Stimulated activated CD8-positive, alpha-beta memory T cell treated with anti-CD3 and anti-CD28 coated beads, Interleukin-2, amount 100 ng/mL, for 1 hour (primary cell): Measurements from ENCODE around the gene VOPP1.
A peak's percentile ranks its signal among the peaks of the same experiment; 100 is the strongest.

Source experiments
- DNase-seq, 2 donors: peaks; one replicate each; pipeline ENCODE4 v3.0.0-alpha.2; 2020; ENCODE audit warnings: low read depth in 2 of 2

The VOPP1 gene

GRCh38 chr7:55555160-55555559 is 17.1 kb downstream of the VOPP1 start:
- no peak for DNase-seq

GRCh38 chr7:55554038-55554437 is 18.3 kb downstream of the VOPP1 start:
- no peak for DNase-seq

- DNase-seq = no peak
Observed at GRCh38 chr7:55553024-55553345, 19.3 kb downstream of the VOPP1 start.

- no peak for DNase-seq
Observed at GRCh38 chr7:55552320-55553023, 19.8 kb downstream of the VOPP1 start.

- DNase-seq = no peak
Observed at GRCh38 chr7:55550841-55551537, 21.3 kb downstream of the VOPP1 start.

- no peak for DNase-seq
Observed at GRCh38 chr7:55550010-55550663, 22.2 kb downstream of the VOPP1 start.

- no peak for DNase-seq
Observed at GRCh38 chr7:55549457-55549856, 22.8 kb downstream of the VOPP1 start.

- no peak for DNase-seq
Observed at GRCh38 chr7:55548295-55548731, 24.0 kb downstream of the VOPP1 start.

- no peak for DNase-seq
Observed at GRCh38 chr7:55546814-55547213, 25.5 kb downstream of the VOPP1 start.

- no peak for DNase-seq
Observed at GRCh38 chr7:55545496-55545895, 26.8 kb downstream of the VOPP1 start.

GRCh38 chr7:55540226-55540858 is 32.0 kb downstream of the VOPP1 start:
- no peak for DNase-seq

GRCh38 chr7:55539380-55539779 is 32.9 kb downstream of the VOPP1 start:
- no peak for DNase-seq

- no peak for DNase-seq
Observed at GRCh38 chr7:55538538-55538937, 33.8 kb downstream of the VOPP1 start.

- DNase-seq = no peak
Observed at GRCh38 chr7:55537458-55537990, 34.8 kb downstream of the VOPP1 start.

GRCh38 chr7:55536619-55537457 is 35.5 kb downstream of the VOPP1 start:
- no peak for DNase-seq

- DNase-seq = no peak
Observed at GRCh38 chr7:55535617-55536016, 36.7 kb downstream of the VOPP1 start.

GRCh38 chr7:55534916-55535590 is 37.2 kb downstream of the VOPP1 start:
- no peak for DNase-seq

GRCh38 chr7:55534262-55534915 is 37.9 kb downstream of the VOPP1 start:
- no peak for DNase-seq

- no peak for DNase-seq
Observed at GRCh38 chr7:55533729-55534080, 38.6 kb downstream of the VOPP1 start.

- peak; percentile 47 to 52 for DNase-seq
Observed at GRCh38 chr7:55533050-55533728, 39.1 kb downstream of the VOPP1 start.
